GM19463 (cell line): Measurements from ENCODE around the gene MICAL2.

ENCODE experiments used
- ATAC-seq: cut with Tn5 transposase; IDR thresholded peaks from one replicate; pipeline ENCODE4 v1.9.1; 2021; ENCODE audit warnings: mild to moderate bottlenecking, moderate library complexity; ENCODE audit not compliant: unreplicated experiment

Gene MICAL2

GRCh38 chr11:12116425-12117032 lies 6.1 kb downstream of the MICAL2 start:
- no peak for ATAC-seq

- no peak for ATAC-seq
These were observed 6.8 kb downstream of the MICAL2 start for GRCh38 chr11:12117200-12117599.

- ATAC-seq, result no peak
These were observed 7.2 kb downstream of the MICAL2 start for GRCh38 chr11:12117611-12118010.

GRCh38 chr11:12118949-12119348 lies 8.6 kb downstream of the MICAL2 start:
- no peak for ATAC-seq

GRCh38 chr11:12119502-12119901 lies 9.1 kb downstream of the MICAL2 start:
- ATAC-seq, result no peak

- ATAC-seq, result no peak
These were observed 9.9 kb downstream of the MICAL2 start for GRCh38 chr11:12120031-12121008.

- no peak for ATAC-seq
These were observed 10.6 kb downstream of the MICAL2 start for GRCh38 chr11:12121011-12121410.

GRCh38 chr11:12121517-12121916 lies 11.1 kb downstream of the MICAL2 start:
- no peak for ATAC-seq

- ATAC-seq, result no peak
These were observed 11.7 kb downstream of the MICAL2 start for GRCh38 chr11:12122083-12122482.

- no peak for ATAC-seq
These were observed 12.9 kb downstream of the MICAL2 start for GRCh38 chr11:12123273-12123672.

GRCh38 chr11:12123799-12124198 lies 13.4 kb downstream of the MICAL2 start:
- no peak for ATAC-seq

- ATAC-seq, result no peak
These were observed 13.9 kb downstream of the MICAL2 start for GRCh38 chr11:12124306-12124705.

GRCh38 chr11:12125609-12126149 lies 15.3 kb downstream of the MICAL2 start:
- ATAC-seq, result no peak

GRCh38 chr11:12126344-12127019 lies 16.1 kb downstream of the MICAL2 start:
- no peak for ATAC-seq

- ATAC-seq, result no peak
These were observed 17.0 kb downstream of the MICAL2 start for GRCh38 chr11:12127206-12127898.

- ATAC-seq, result no peak
These were observed 17.9 kb downstream of the MICAL2 start for GRCh38 chr11:12128301-12128751.

GRCh38 chr11:12129227-12129626 lies 18.8 kb downstream of the MICAL2 start:
- no peak for ATAC-seq

- ATAC-seq, result no peak
These were observed 20.0 kb downstream of the MICAL2 start for GRCh38 chr11:12130180-12130980.

GRCh38 chr11:12131943-12132789 lies 21.8 kb downstream of the MICAL2 start:
- no peak for ATAC-seq
